HG03280 (cell line): Measurements from ENCODE around the gene EXT2.

Experiments
- ATAC-seq: cut with Tn5 transposase; IDR thresholded peaks from one replicate; pipeline ENCODE4 v1.9.1; 2021; ENCODE audit warnings: mild to moderate bottlenecking, moderate library complexity; ENCODE audit not compliant: unreplicated experiment

EXT2 gene

GRCh38 chr11:44130751-44131150 is 35.3 kb downstream of the EXT2 start:
- ATAC-seq = no peak

- no peak for ATAC-seq
Observed at GRCh38 chr11:44133335-44133946, 38.0 kb downstream of the EXT2 start.

GRCh38 chr11:44134625-44135024 is 39.1 kb downstream of the EXT2 start:
- no peak for ATAC-seq

GRCh38 chr11:44136176-44136945 is 40.9 kb downstream of the EXT2 start:
- ATAC-seq = no peak

- no peak for ATAC-seq
Observed at GRCh38 chr11:44137057-44137456, 41.6 kb downstream of the EXT2 start.

- ATAC-seq = no peak
Observed at GRCh38 chr11:44138286-44138685, 42.8 kb downstream of the EXT2 start.

GRCh38 chr11:44138980-44139379 is 43.5 kb downstream of the EXT2 start:
- ATAC-seq = no peak

- no peak for ATAC-seq
Observed at GRCh38 chr11:44139565-44140330, 44.3 kb downstream of the EXT2 start.

GRCh38 chr11:44140372-44140771 is 44.9 kb downstream of the EXT2 start:
- ATAC-seq = no peak

GRCh38 chr11:44140805-44141204 is 45.3 kb downstream of the EXT2 start:
- no peak for ATAC-seq

- ATAC-seq = no peak
Observed at GRCh38 chr11:44143987-44144909, 48.8 kb downstream of the EXT2 start.

GRCh38 chr11:44145011-44145775 is 49.7 kb downstream of the EXT2 start:
- ATAC-seq = no peak

GRCh38 chr11:44146931-44147330 is 51.5 kb downstream of the EXT2 start:
- no peak for ATAC-seq

- no peak for ATAC-seq
Observed at GRCh38 chr11:44147751-44148150, 52.3 kb downstream of the EXT2 start.

- ATAC-seq = no peak
Observed at GRCh38 chr11:44149651-44150050, 54.2 kb downstream of the EXT2 start.

GRCh38 chr11:44150401-44150800 is 54.9 kb downstream of the EXT2 start:
- no peak for ATAC-seq

GRCh38 chr11:44157019-44157418 is 61.5 kb downstream of the EXT2 start:
- ATAC-seq = no peak

- ATAC-seq = no peak
Observed at GRCh38 chr11:44158384-44158783, 62.9 kb downstream of the EXT2 start.

- ATAC-seq = peak; percentile 65
Observed at GRCh38 chr11:44159848-44160721, 64.6 kb downstream of the EXT2 start.
